HCT116 (cell line): Measurements from ENCODE around the gene SPON1. TPM values are rescaled to one million over a fixed set of nuclear protein-coding genes. Genes with fewer than 3 reads are reported as not detected.

Experiments
- ATAC-seq: fragments of 200-7000 bp; cut with Tn5 transposase; 2 replicates; pipeline ENCODE4 v1.9.1; 2020; ENCODE audit warnings: mild to moderate bottlenecking, moderate library complexity
- BruUV-seq: library from RNA; stranded (reverse); fragments of 400-500 nt; replicated peaks from 2 replicates; lab custom pipeline; 2021; lab: Mats Ljungman, UMichigan
- CTCF ChIA-PET: fragments of 300-600 bp; sonication (Branson Sonifier 250); formaldehyde crosslinking; loops from one replicate; lab custom pipeline; 2021; ENCODE audit warnings: antibody characterized with exemption; lab: Charles Lee
- POLR2A ChIA-PET: fragments of 300-600, 350-600 bp; sonication (Branson Sonifier 250); formaldehyde crosslinking; loops from one replicate; lab custom pipeline; 2021; ENCODE audit warnings: antibody characterized with exemption; lab: Charles Lee
- RAD21 ChIA-PET, 2 experiments: fragments of 300-600 bp; sonication (Branson Sonifier 250); formaldehyde crosslinking; loops; one replicate each; lab custom pipeline; 2023; ENCODE audit warnings: low total read pairs in 2 of 2; ENCODE audit not compliant: uncharacterized antibody in 2 of 2, unreplicated experiment in 2 of 2, low non-redundant PET in 1 of 2; lab: Charles Lee
- DNase-seq: peaks from one replicate; pipeline ENCODE4 v3.0.0-alpha.2; 2010; ENCODE audit warnings: low read depth, low spot score
- H2AFZ ChIP-seq: fragments of 200-600 bp; shearing (Covaris generic), sonication (generic); 2 replicates; pipeline ENCODE4 v1.6.1; 2017; ENCODE audit warnings: low read depth, mixed run types, mixed read lengths, antibody characterized with exemption, low read length; ENCODE audit not compliant: poor library complexity, severe bottlenecking
- H3K27ac ChIP-seq: 2 replicates; pipeline ENCODE4 v1.5.1; 2012; ENCODE audit warnings: low read depth, low read length
- H3K27me3 ChIP-seq: fragments of 200-600 bp; sonication (generic); 2 replicates; pipeline ENCODE4 v1.6.1; 2016; ENCODE audit warnings: mixed run types, low read length, mixed read lengths; ENCODE audit not compliant: insufficient read depth
- H3K36me3 ChIP-seq, 2 experiments: fragments of 200-500 bp in 1 of 2; fragments of 200-600 bp in 1 of 2; sonication (Bioruptor generic) in 1 of 2; sonication (generic) in 1 of 2; 2 replicates each; pipeline versions ENCODE4 v1.5.1 to v1.6.1; 2014 to 2016; ENCODE audit warnings: low read length in 2 of 2, inconsistent platforms in 1 of 2, mixed read lengths in 1 of 2, mixed run types in 1 of 2; ENCODE audit not compliant: insufficient read depth in 2 of 2, control insufficient read depth in 1 of 2
- H3K4me1 ChIP-seq, 2 experiments: fragments of 200-600 bp in 1 of 2; sonication (generic) in 1 of 2; 2 replicates each; pipeline versions ENCODE4 v1.5.1 to v1.6.1; 2012 to 2017; ENCODE audit warnings: low read length in 2 of 2, inconsistent platforms in 1 of 2, mild to moderate bottlenecking in 1 of 2, mixed read lengths in 1 of 2, mixed run types in 1 of 2, moderate library complexity in 1 of 2; ENCODE audit not compliant: insufficient read depth in 2 of 2, control insufficient read depth in 1 of 2
- H3K4me2 ChIP-seq: fragments of 200-600 bp; sonication (generic); 2 replicates; pipeline ENCODE4 v1.6.1; 2017; ENCODE audit warnings: mixed run types, low read length, mixed read lengths
- H3K4me3 ChIP-seq, 2 experiments: fragments of 200-600 bp in 1 of 2; sonication (generic) in 1 of 2; replicated peaks in 1 of 2; 2 replicates each; pipeline ENCODE4 v1.5.1; 2011 to 2016; ENCODE audit warnings: low read length in 2 of 2, control low read depth in 1 of 2, low read depth in 1 of 2, mild to moderate bottlenecking in 1 of 2, mixed read lengths in 1 of 2, mixed run types in 1 of 2
- H3K79me2 ChIP-seq: fragments of 200-600 bp; sonication (generic); 2 replicates; pipeline ENCODE4 v1.6.1; 2017; ENCODE audit warnings: mild to moderate bottlenecking, mixed run types, low read length, moderate library complexity, mixed read lengths; ENCODE audit not compliant: insufficient read depth
- H3K9ac ChIP-seq: fragments of 200-600 bp; sonication (generic); 2 replicates; pipeline ENCODE4 v1.6.1; 2016; ENCODE audit warnings: low read length, mixed read lengths
- H3K9me2 ChIP-seq: fragments of 200-600 bp; sonication (generic), shearing (Covaris generic); 2 replicates; pipeline ENCODE4 v1.6.1; 2017; ENCODE audit warnings: mixed run types, mild to moderate bottlenecking, moderate library complexity; ENCODE audit not compliant: insufficient read depth
- H3K9me3 ChIP-seq, 2 experiments: fragments of 200-500 bp in 1 of 2; fragments of 200-600 bp in 1 of 2; sonication (Bioruptor generic) in 1 of 2; sonication (generic) in 1 of 2; 2 replicates each; pipeline ENCODE4 v1.6.1; 2014 to 2017; ENCODE audit warnings: low read length in 2 of 2, mixed read lengths in 2 of 2, inconsistent platforms in 1 of 2, low read depth in 1 of 2, mild to moderate bottlenecking in 1 of 2, mixed run types in 1 of 2, moderate library complexity in 1 of 2; ENCODE audit not compliant: control insufficient read depth in 1 of 2, insufficient read depth in 1 of 2
- H4K20me1 ChIP-seq: fragments of 200-600 bp; sonication (generic), shearing (Covaris generic); 2 replicates; pipeline ENCODE4 v1.6.1; 2017; ENCODE audit warnings: mixed run types, mild to moderate bottlenecking, moderate library complexity; ENCODE audit not compliant: insufficient read depth
- CBX3 ChIP-seq: IDR thresholded peaks from 2 replicates; pipeline ENCODE4 v1.6.1; 2012; ENCODE audit warnings: low read depth
- CEBPB ChIP-seq: IDR thresholded peaks from 2 replicates; pipeline ENCODE4 v1.6.1; 2012; ENCODE audit warnings: low read depth
- EGR1 ChIP-seq: IDR thresholded peaks from 2 replicates; pipeline ENCODE4 v1.6.1; 2012; ENCODE audit warnings: low read depth
- ELF1 ChIP-seq: IDR thresholded peaks from 2 replicates; pipeline ENCODE4 v1.6.1; 2012; ENCODE audit warnings: low read depth, borderline replicate concordance
- EZH2 ChIP-seq: fragments of 200-600 bp; sonication (generic); IDR thresholded peaks from 2 replicates; pipeline ENCODE4 v1.6.1; 2017; ENCODE audit warnings: antibody characterized with exemption, mixed run types
- EZH2phosphoT487 ChIP-seq: fragments of 200-600 bp; IDR thresholded peaks from 2 replicates; pipeline ENCODE4 v1.6.1; 2018; ENCODE audit warnings: antibody characterized with exemption, borderline replicate concordance
- FOSL1 ChIP-seq: IDR thresholded peaks from 2 replicates; pipeline ENCODE4 v1.6.1; 2012; ENCODE audit warnings: low read depth
- JUND ChIP-seq: IDR thresholded peaks from 2 replicates; pipeline ENCODE4 v1.6.1; 2012
- POLR2A ChIP-seq: IDR thresholded peaks from 2 replicates; pipeline ENCODE4 v1.7.0; 2011; ENCODE audit warnings: borderline replicate concordance; ENCODE audit not compliant: insufficient read depth, insufficient read length; ENCODE audit errors: extremely low read depth
- POLR2AphosphoS5 ChIP-seq: IDR thresholded peaks from 2 replicates; pipeline ENCODE4 v1.6.1; 2011; ENCODE audit warnings: mild to moderate bottlenecking, low read depth, low read length, moderate library complexity
- RAD21 ChIP-seq: IDR thresholded peaks from 2 replicates; pipeline ENCODE4 v1.6.1; 2012; ENCODE audit warnings: low read depth, mild to moderate bottlenecking
- SIN3A ChIP-seq: IDR thresholded peaks from 2 replicates; pipeline ENCODE4 v1.6.1; 2012; ENCODE audit warnings: low read depth
- SP1 ChIP-seq: IDR thresholded peaks from 2 replicates; pipeline ENCODE4 v1.6.1; 2012; ENCODE audit warnings: low read depth
- SRF ChIP-seq: IDR thresholded peaks from 2 replicates; pipeline ENCODE4 v1.6.1; 2012; ENCODE audit warnings: low read depth
- TCF7L2 ChIP-seq: IDR thresholded peaks from 2 replicates; pipeline ENCODE4 v1.7.0; 2011; ENCODE audit warnings: borderline replicate concordance, inconsistent platforms; ENCODE audit not compliant: insufficient read depth, insufficient read length; ENCODE audit errors: extremely low read depth
- YY1 ChIP-seq: IDR thresholded peaks from 2 replicates; pipeline ENCODE4 v1.6.1; 2011; ENCODE audit warnings: low read length, low read depth, moderate library complexity, mild to moderate bottlenecking; ENCODE audit not compliant: insufficient replicate concordance; ENCODE audit errors: extremely low read depth
- ZFX ChIP-seq: fragments of 450-650 bp; IDR thresholded peaks from 2 replicates; pipeline ENCODE4 v1.6.1; 2017
- ZNF274 ChIP-seq: fragments of 200-500 bp; sonication (Bioruptor generic); IDR thresholded peaks from 2 replicates; pipeline ENCODE4 v1.6.1; 2014; ENCODE audit warnings: mild to moderate bottlenecking, low read depth, low read length, inconsistent platforms
- intact Hi-C: fragments of 100-400 bp; cut with micrococcal nuclease; formaldehyde crosslinking; loops from 2 replicates; pipeline ENCODE4 v1.10.0; 2022
- total RNA-seq: library from RNA; stranded (reverse); gene quantifications from one replicate; pipeline ENCODE4 v1.2.1, GENCODE V29; 2021; ENCODE audit not compliant: unreplicated experiment
- TF ChIP-seq, protein P1 (sequence below): IDR thresholded peaks from 2 replicates; pipeline ENCODE4 v1.6.1; 2012
- TF ChIP-seq, protein P2 (sequence below): IDR thresholded peaks from 2 replicates; pipeline ENCODE4 v1.6.1; 2012

Gene SPON1
- total RNA-seq, 1 experiment from 2014 or later: 0.17 TPM

GRCh38 chr11:13983081-13983751 lies 20.7 kb downstream of the SPON1 start:
- Histone ChIP-seq H3K4me1 (no peaks in the 10 kb centered on the region), H3K4me3 (no peak overlapping the region), H3K9ac (no peak overlapping the region), H4K20me1 (no peaks in the 10 kb centered on the region), H3K9me2 (no peaks in the 10 kb centered on the region), H3K4me2 (no peak overlapping the region), H3K27ac (no peak overlapping the region), H3K79me2 (no peaks in the 10 kb centered on the region), H3K27me3 (no peaks in the 10 kb centered on the region), H3K9me3 (no peaks in the 10 kb centered on the region), H3K36me3 (no peaks in the 10 kb centered on the region), H2AFZ (no peak overlapping the region)
- RAD21 ChIA-PET: no interaction called here
- TF ChIP-seq ZFX (no peak), EGR1 (no peak), EZH2 (no peak), POLR2AphosphoS5 (no peak), SRF (no peak), ZNF274 (no peak), EZH2phosphoT487 (no peak), SP1 (no peak), YY1 (no peak)
- intact Hi-C loops: no loop called here
- DNase-seq (no peak), ATAC-seq (no peak)
- CTCF ChIA-PET: no interaction called here
- POLR2A ChIA-PET: no interaction called here
- no TSS peak for BruUV-seq

DNA sequence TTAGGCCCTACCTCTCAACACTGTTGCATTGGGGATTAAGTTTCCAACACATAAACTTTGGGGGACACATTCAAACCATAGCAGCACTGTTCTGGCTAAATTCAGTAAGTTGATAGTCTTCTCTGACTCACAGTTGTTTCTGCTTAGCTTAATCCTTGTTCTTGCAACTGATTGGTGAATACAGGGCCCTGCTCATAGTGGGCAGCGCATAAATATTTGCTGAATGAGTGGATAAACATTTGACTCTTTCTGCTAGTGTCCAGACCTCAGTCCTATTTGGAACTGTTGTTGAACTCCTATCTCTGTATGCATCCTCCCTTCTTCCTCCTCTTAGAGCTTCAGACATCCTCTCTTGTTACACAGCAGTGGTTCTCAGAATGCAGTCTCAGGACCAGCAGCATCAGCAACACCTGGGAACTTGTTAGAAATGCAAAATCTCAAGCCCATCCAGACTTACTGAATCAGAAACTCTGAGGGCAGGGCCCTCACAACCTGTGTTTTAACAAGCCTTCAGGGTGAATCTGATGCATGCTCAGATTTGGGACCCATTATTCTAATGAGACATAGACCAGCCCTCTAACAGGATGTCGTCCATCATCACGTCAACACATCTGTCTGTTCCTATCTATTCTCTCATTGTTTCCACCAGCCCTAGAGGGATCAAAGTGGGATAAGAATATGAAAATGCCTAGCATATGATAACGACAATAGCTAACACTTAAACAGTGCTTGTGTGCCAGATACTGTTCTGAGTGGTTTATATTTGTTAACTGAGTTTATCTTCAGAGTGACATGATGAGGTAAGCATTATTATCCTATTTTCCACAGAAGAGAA lies 22.3 kb downstream of the SPON1 start:
- RAD21 ChIA-PET: no interaction called here
- no peak for DNase-seq
- no peak overlapping the region for H3K4me2 ChIP-seq

More for the DNA sequence above, 22.3 kb downstream of the SPON1 start:
- Histone ChIP-seq H3K79me2 (no peaks in the 10 kb centered on the region), H3K9ac (no peak overlapping the region), H3K9me3 (no peaks in the 10 kb centered on the region), H3K4me1 (no peaks in the 10 kb centered on the region), H2AFZ (no peak overlapping the region), H3K27ac (no peak overlapping the region), H4K20me1 (no peaks in the 10 kb centered on the region), H3K27me3 (no peaks in the 10 kb centered on the region), H3K4me3 (no peak overlapping the region), H3K36me3 (no peaks in the 10 kb centered on the region), H3K9me2 (no peaks in the 10 kb centered on the region)
- intact Hi-C loops: no loop called here
- no peak for ATAC-seq
- TF ChIP-seq SP1 (no peak), SIN3A (no peak), POLR2A (no peak), YY1 (no peak), ELF1 (no peak), SRF (no peak), EZH2 (no peak), EZH2phosphoT487 (no peak), CEBPB (no peak), CBX3 (no peak), ZNF274 (no peak), JUND (no peak), POLR2AphosphoS5 (no peak), TCF7L2 (no peak), FOSL1 (no peak), RAD21 (no peak), ZFX (no peak)
- TF ChIP-seq, protein P1, sequence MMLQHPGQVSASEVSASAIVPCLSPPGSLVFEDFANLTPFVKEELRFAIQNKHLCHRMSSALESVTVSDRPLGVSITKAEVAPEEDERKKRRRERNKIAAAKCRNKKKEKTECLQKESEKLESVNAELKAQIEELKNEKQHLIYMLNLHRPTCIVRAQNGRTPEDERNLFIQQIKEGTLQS: no peak
- TF ChIP-seq, protein P2, sequence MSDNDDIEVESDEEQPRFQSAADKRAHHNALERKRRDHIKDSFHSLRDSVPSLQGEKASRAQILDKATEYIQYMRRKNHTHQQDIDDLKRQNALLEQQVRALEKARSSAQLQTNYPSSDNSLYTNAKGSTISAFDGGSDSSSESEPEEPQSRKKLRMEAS: no peak
- BruUV-seq: no TSS peak
- POLR2A ChIA-PET: no interaction called here
- CTCF ChIA-PET: no interaction called here
